ENCODE measurements around the gene DMWD. TPM values are rescaled to one million over a fixed set of nuclear protein-coding genes. Genes with fewer than 3 reads are reported as not detected.

DMWD gene
- total RNA-seq, 1 donor from 2014 or later: 69.2 TPM

DNA sequence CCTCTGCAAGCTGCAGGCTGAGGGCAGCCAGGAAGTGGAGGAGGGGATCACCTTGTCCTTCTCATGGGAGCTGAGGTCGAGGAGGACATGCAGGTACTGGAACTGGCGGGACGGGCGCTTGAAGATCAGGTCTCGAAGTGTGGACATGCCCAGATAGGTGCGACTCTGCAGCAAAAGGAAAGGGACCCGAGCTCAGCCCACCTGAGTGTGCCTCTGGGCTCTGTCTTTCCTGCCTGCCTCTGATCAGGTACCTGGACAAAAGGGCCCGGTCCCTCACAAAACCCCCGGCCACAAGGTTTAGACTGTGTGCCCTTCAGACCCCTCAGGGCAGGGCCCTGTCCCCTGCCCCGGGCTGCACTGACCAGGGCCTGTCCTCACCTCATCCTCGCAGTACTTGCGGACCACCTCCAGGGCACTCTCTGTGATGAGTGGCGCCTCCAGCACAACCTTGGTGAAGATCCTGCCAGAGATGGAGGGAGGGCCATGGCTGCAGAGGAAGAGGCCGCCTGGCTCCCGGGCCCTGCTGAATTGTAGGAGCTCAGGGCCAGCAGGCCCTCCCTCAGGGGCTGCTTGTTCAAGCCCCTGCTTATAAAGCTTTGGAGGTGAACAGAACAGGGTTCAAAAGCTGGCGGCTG, 34.9 kb upstream of the DMWD start:
- intact Hi-C loops (cut with micrococcal nuclease): no loop called here
- Histone ChIP-seq H3K4me1 (peaks cover 5% of the 10 kb centered on the region), H3K27me3 (ENCODE audit: low read depth) (no peaks in the 10 kb centered on the region), H3K27ac (replicated peaks) (no peak overlapping the region), H3K36me3 (peaks cover 98% of the 10 kb centered on the region), H3K9me3 (replicated peaks) (no peaks in the 10 kb centered on the region), H3K4me3 (no peak overlapping the region)
- TF ChIP-seq, protein P1, sequence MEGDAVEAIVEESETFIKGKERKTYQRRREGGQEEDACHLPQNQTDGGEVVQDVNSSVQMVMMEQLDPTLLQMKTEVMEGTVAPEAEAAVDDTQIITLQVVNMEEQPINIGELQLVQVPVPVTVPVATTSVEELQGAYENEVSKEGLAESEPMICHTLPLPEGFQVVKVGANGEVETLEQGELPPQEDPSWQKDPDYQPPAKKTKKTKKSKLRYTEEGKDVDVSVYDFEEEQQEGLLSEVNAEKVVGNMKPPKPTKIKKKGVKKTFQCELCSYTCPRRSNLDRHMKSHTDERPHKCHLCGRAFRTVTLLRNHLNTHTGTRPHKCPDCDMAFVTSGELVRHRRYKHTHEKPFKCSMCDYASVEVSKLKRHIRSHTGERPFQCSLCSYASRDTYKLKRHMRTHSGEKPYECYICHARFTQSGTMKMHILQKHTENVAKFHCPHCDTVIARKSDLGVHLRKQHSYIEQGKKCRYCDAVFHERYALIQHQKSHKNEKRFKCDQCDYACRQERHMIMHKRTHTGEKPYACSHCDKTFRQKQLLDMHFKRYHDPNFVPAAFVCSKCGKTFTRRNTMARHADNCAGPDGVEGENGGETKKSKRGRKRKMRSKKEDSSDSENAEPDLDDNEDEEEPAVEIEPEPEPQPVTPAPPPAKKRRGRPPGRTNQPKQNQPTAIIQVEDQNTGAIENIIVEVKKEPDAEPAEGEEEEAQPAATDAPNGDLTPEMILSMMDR (IDR thresholded peaks at IDR 0.05; ENCODE audit: borderline replicate concordance): no peak
- no peak for DNase-seq

DNA sequence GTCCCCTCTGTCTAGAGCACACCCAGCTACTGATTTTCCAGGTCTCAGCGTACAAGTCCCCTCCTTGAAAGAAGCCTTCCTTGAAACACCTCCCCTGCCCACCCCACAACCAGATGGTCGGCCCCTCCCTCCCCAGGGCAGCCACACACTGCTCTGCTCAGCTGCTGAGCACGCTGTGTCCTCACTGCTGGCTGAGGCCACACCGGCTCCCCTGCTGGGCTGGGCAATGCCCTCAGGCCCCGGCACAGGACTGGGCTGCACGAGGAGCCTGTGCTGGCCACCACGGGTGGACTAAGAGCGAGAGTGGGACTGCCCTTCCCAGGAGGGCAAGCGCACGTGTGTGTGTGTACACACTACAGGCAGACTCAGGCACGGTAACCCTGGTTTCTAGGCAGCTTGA, 34.3 kb upstream of the DMWD start:
- Histone ChIP-seq H3K4me3 (no peak overlapping the region), H3K4me1 (peaks cover 5% of the 10 kb centered on the region), H3K27ac (replicated peaks) (no peak overlapping the region), H3K9me3 (replicated peaks) (no peaks in the 10 kb centered on the region), H3K27me3 (ENCODE audit: low read depth) (no peaks in the 10 kb centered on the region), H3K36me3 (peaks cover 96% of the 10 kb centered on the region)
- DNase-seq: no peak
- intact Hi-C loops (cut with micrococcal nuclease): no loop called here
- TF ChIP-seq, protein P1 (IDR thresholded peaks at IDR 0.05; ENCODE audit: borderline replicate concordance): no peak

GRCh38 chr19:45825917-45826893, 33.6 kb upstream of the DMWD start:
- peaks cover 94% of the 10 kb centered on the region for H3K36me3 ChIP-seq
- no peak overlapping the region for H3K27ac ChIP-seq (replicated peaks)
- intact Hi-C loops (cut with micrococcal nuclease): no loop called here
- H3K4me3 ChIP-seq: no peak overlapping the region
- TF ChIP-seq, protein P1 (IDR thresholded peaks at IDR 0.05; ENCODE audit: borderline replicate concordance): no peak
- no peaks in the 10 kb centered on the region for H3K27me3 ChIP-seq (ENCODE audit: low read depth)
- peaks cover 5% of the 10 kb centered on the region for H3K4me1 ChIP-seq
- DNase-seq: no peak
- H3K9me3 ChIP-seq (replicated peaks): no peaks in the 10 kb centered on the region

DNA sequence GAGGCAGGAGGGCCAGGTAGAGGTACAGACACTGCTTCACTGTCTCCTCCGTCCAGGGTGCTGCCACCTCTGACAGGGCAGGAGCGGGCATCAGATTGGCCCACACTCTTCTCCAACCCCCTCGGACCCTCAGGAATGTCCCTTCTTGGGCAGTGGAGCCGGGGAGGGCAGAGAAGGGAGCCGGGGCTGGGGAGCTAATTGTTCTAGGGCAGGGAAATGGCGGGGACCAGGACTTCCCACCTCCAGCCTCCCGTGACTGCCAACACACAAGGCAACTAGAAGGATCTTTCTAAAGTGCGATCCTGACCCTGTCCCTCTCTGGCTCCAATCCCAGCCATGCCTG, 32.6 kb upstream of the DMWD start:
- H3K4me1 ChIP-seq: peaks cover 5% of the 10 kb centered on the region
- no peak overlapping the region for H3K27ac ChIP-seq (replicated peaks)
- H3K36me3 ChIP-seq: peaks cover 92% of the 10 kb centered on the region
- no peaks in the 10 kb centered on the region for H3K9me3 ChIP-seq (replicated peaks)
- no peak overlapping the region for H3K4me3 ChIP-seq
- no peaks in the 10 kb centered on the region for H3K27me3 ChIP-seq (ENCODE audit: low read depth)
- no peak for DNase-seq
- TF ChIP-seq, protein P1 (IDR thresholded peaks at IDR 0.05; ENCODE audit: borderline replicate concordance): no peak
- intact Hi-C loops (cut with micrococcal nuclease): no loop called here

DNA sequence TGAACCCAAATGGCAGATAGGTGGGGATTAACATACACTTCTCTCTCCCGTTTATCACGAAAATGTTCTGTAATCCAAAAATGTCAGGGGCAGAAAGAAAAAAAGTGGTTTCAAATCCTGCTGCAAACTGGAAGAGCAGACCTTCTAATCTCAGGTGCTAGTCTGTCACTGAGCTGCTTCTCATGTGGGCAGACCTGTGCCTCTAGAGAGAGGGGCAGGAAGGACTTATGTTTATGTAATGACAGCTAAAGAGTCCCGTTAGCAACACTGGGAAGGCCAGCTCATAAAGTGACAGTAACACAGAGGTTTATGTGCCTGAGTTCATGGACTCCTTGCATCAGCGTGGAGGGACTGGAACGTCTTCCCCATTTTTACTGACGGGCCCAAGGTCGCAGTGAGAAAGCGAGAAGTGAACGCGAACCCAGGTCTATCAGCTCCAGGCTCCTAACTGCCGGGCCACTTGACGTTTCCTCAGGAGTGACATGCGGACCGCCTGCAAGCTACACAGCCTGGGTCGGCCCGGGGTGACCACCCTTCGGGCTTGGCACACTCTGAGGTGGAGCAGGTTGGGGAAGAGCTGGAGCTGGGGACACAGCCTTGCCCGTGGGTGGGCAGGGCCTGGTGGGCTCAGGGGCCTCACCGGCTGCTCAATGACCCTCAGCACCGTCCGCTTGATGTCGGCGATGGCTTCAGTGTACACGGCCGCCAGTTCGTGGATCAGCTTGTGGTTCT, 32.1 kb upstream of the DMWD start:
- DNase-seq: no peak
- intact Hi-C loops (cut with micrococcal nuclease): no loop called here
- peaks cover 92% of the 10 kb centered on the region for H3K36me3 ChIP-seq
- H3K27me3 ChIP-seq (ENCODE audit: low read depth): no peaks in the 10 kb centered on the region
- TF ChIP-seq, protein P1 (IDR thresholded peaks at IDR 0.05; ENCODE audit: borderline replicate concordance): no peak
- H3K4me3 ChIP-seq: no peak overlapping the region
- no peak overlapping the region for H3K27ac ChIP-seq (replicated peaks)
- peaks cover 5% of the 10 kb centered on the region for H3K4me1 ChIP-seq
- H3K9me3 ChIP-seq (replicated peaks): no peaks in the 10 kb centered on the region
